Activated naive CD4-positive, alpha-beta T cell treated with anti-CD3 and anti-CD28 coated beads, Interleukin-2, amount 10 ng/mL, durations not matched to agents 7 days and 5 days (primary cell): ENCODE results near the gene SLC30A9.

ENCODE experiments used
- CTCF ChIA-PET: fragments of 350-600 bp; sonication (Branson Sonifier 250); formaldehyde crosslinking; loops from one replicate; lab custom pipeline; 2021; ENCODE audit warnings: antibody characterized with exemption; lab: Charles Lee
- DNase-seq: peaks from one replicate; pipeline ENCODE4 v3.0.0-alpha.2; 2020
- H3K27ac Mint-ChIP-seq: one replicate; pipeline ENCODE4 v1.8.0; 2021; ENCODE audit warnings: mild to moderate bottlenecking, moderate library complexity, mixed read lengths
- H3K27me3 Mint-ChIP-seq: one replicate; pipeline ENCODE4 v1.8.0; 2021; ENCODE audit warnings: mild to moderate bottlenecking, mixed read lengths
- H3K36me3 Mint-ChIP-seq: one replicate; pipeline ENCODE4 v1.8.0; 2021; ENCODE audit warnings: mixed read lengths
- H3K4me1 Mint-ChIP-seq: one replicate; pipeline ENCODE4 v1.8.0; 2021; ENCODE audit warnings: mixed read lengths
- H3K4me3 Mint-ChIP-seq: one replicate; pipeline ENCODE4 v1.8.0; 2021; ENCODE audit warnings: mild to moderate bottlenecking, moderate library complexity, mixed read lengths
- H3K9me3 Mint-ChIP-seq: one replicate; pipeline ENCODE4 v1.8.0; 2021; ENCODE audit warnings: mixed read lengths

SLC30A9 gene

DNA sequence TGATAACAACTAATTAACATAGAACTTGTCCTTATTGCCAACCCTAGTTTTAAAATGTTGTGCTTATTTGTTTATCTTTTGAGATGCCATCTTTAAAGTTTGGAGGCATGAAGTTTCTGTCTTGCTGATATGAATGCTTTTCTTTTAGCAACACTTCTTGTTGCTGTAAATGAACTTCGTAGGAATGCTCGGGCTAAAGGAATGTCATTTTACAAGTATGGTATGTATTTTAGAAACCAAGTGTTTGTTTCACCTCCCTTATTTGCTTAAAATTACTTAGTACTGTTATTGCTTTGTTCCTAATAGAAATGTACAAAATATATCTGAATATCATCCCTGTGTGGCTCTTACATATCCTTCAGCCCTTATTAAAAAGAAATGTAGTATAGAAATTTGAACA is 76.1 kb downstream of the SLC30A9 start:
- no peaks in the 10 kb centered on the region for H3K9me3 Mint-ChIP-seq
- CTCF ChIA-PET: no interaction called here
- no peaks in the 10 kb centered on the region for H3K4me1 Mint-ChIP-seq
- H3K27ac Mint-ChIP-seq: no peak overlapping the region
- DNase-seq: no peak
- no peaks in the 10 kb centered on the region for H3K27me3 Mint-ChIP-seq
- peaks cover 16% of the 10 kb centered on the region for H3K36me3 Mint-ChIP-seq
- no peak overlapping the region for H3K4me3 Mint-ChIP-seq

DNA sequence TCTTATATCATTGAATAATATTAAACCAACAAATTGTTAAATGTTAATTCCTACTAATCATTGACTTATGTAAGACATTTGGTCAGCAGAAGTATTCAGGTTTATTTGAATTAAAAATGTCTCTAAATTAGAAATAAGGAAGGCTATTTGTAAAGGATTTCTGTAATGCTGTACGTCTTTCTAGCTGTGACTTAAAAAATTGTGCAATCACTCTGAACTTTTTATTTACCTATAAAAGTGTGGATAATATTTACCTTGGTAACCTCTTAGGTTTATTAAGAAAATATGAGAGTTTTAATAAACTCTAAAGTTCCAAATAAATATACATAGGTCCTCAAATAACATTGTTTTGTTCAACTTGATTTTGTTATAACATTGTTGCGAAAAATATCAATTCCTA is 76.9 kb downstream of the SLC30A9 start:
- no peaks in the 10 kb centered on the region for H3K4me1 Mint-ChIP-seq
- DNase-seq: no peak
- CTCF ChIA-PET: no interaction called here
- H3K9me3 Mint-ChIP-seq: no peaks in the 10 kb centered on the region
- H3K27me3 Mint-ChIP-seq: no peaks in the 10 kb centered on the region
- peaks cover 16% of the 10 kb centered on the region for H3K36me3 Mint-ChIP-seq
- no peak overlapping the region for H3K27ac Mint-ChIP-seq
- H3K4me3 Mint-ChIP-seq: no peak overlapping the region

- H3K27me3 Mint-ChIP-seq: no peaks in the 10 kb centered on the region
- no peaks in the 10 kb centered on the region for H3K4me1 Mint-ChIP-seq
- H3K36me3 Mint-ChIP-seq: peaks cover 11% of the 10 kb centered on the region
- no peaks in the 10 kb centered on the region for H3K9me3 Mint-ChIP-seq
- H3K4me3 Mint-ChIP-seq: no peak overlapping the region
- DNase-seq: no peak
- no peak overlapping the region for H3K27ac Mint-ChIP-seq
- CTCF ChIA-PET: no interaction called here
Measured at GRCh38 chr4:42070463-42070862, 80.1 kb downstream of the SLC30A9 start.

- no peak overlapping the region for H3K4me3 Mint-ChIP-seq
- no peaks in the 10 kb centered on the region for H3K4me1 Mint-ChIP-seq
- DNase-seq: no peak
- no peak overlapping the region for H3K27ac Mint-ChIP-seq
- no peaks in the 10 kb centered on the region for H3K9me3 Mint-ChIP-seq
- CTCF ChIA-PET: interaction anchor here (0.7 kb wide), 1 partner anchor 885 kb away, joined by 4 read pairs; no protein-coding TSS in a partner anchor
- H3K36me3 Mint-ChIP-seq: peaks cover 12% of the 10 kb centered on the region
- H3K27me3 Mint-ChIP-seq: no peaks in the 10 kb centered on the region
Measured at GRCh38 chr4:42074294-42074693, 84.0 kb downstream of the SLC30A9 start.

- DNase-seq: no peak
- Mint-ChIP-seq H3K27ac (no peak overlapping the region), H3K4me1 (no peaks in the 10 kb centered on the region), H3K36me3 (peaks cover 8% of the 10 kb centered on the region), H3K27me3 (no peaks in the 10 kb centered on the region), H3K9me3 (no peaks in the 10 kb centered on the region), H3K4me3 (no peak overlapping the region)
- CTCF ChIA-PET: no interaction called here
Measured at GRCh38 chr4:42078184-42078801, 88.0 kb downstream of the SLC30A9 start.

DNA sequence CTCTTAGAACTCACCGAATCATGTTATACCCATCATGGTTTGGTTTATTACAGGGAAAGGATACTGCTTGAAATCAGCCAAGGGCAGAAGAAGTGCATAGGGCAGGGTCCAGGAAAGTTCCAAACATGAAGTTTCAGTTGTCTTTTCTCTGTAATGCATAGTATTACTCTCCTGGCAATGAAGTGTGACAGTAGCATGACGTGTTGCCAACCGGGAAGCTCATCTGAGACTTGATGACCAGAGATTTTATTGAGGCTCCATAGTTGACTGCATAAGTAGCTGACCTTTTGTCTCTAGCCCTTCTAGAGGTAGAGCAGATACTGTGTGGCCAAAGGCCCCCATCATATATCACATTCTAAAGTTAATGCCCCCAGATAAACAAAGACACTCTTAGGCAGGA is 90.0 kb downstream of the SLC30A9 start:
- H3K27ac Mint-ChIP-seq: no peak overlapping the region
- DNase-seq: no peak
- H3K36me3 Mint-ChIP-seq: peaks cover 6% of the 10 kb centered on the region
- H3K9me3 Mint-ChIP-seq: no peaks in the 10 kb centered on the region
- H3K4me1 Mint-ChIP-seq: no peaks in the 10 kb centered on the region
- H3K27me3 Mint-ChIP-seq: no peaks in the 10 kb centered on the region
- CTCF ChIA-PET: no interaction called here
- no peak overlapping the region for H3K4me3 Mint-ChIP-seq

GRCh38 chr4:42083816-42084215 is 93.5 kb downstream of the SLC30A9 start:
- H3K9me3 Mint-ChIP-seq: no peaks in the 10 kb centered on the region
- CTCF ChIA-PET: no interaction called here
- no peak overlapping the region for H3K27ac Mint-ChIP-seq
- H3K4me1 Mint-ChIP-seq: no peaks in the 10 kb centered on the region
- H3K36me3 Mint-ChIP-seq: peaks cover 9% of the 10 kb centered on the region
- no peak overlapping the region for H3K4me3 Mint-ChIP-seq
- no peaks in the 10 kb centered on the region for H3K27me3 Mint-ChIP-seq
- DNase-seq: no peak

DNA sequence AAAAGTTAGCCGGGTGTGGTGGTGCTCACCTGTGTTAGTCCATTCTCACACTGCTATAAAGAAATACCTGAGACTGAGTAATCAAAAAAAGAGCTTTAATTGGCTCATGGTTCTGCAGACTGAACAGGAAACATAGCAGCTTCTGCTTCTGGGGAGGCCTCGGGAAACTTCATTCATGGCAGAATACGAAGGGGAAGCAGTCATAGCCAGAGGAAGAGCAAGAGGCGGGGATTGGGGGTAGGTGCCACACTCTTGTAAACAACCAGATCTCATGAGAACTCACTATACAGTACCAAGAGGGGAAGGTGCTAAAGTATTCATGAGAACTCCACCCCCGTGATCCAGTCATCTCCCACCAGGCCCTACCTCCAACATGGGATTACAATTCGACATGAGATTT is 98.1 kb downstream of the SLC30A9 start:
- no peak overlapping the region for H3K4me3 Mint-ChIP-seq
- no peaks in the 10 kb centered on the region for H3K4me1 Mint-ChIP-seq
- DNase-seq: no peak
- CTCF ChIA-PET: no interaction called here
- no peak overlapping the region for H3K27ac Mint-ChIP-seq
- peaks cover 11% of the 10 kb centered on the region for H3K36me3 Mint-ChIP-seq
- H3K27me3 Mint-ChIP-seq: no peaks in the 10 kb centered on the region
- no peaks in the 10 kb centered on the region for H3K9me3 Mint-ChIP-seq

GRCh38 chr4:42101446-42101975 is 111.2 kb downstream of the SLC30A9 start:
- CTCF ChIA-PET: no interaction called here
- no peak overlapping the region for H3K27ac Mint-ChIP-seq
- H3K36me3 Mint-ChIP-seq: no peaks in the 10 kb centered on the region
- H3K4me3 Mint-ChIP-seq: no peak overlapping the region
- DNase-seq: no peak
- no peaks in the 10 kb centered on the region for H3K9me3 Mint-ChIP-seq
- H3K4me1 Mint-ChIP-seq: no peaks in the 10 kb centered on the region
- no peaks in the 10 kb centered on the region for H3K27me3 Mint-ChIP-seq

- no peaks in the 10 kb centered on the region for H3K36me3 Mint-ChIP-seq
- H3K27ac Mint-ChIP-seq: no peak overlapping the region
- no peaks in the 10 kb centered on the region for H3K27me3 Mint-ChIP-seq
- H3K4me3 Mint-ChIP-seq: no peak overlapping the region
- no peaks in the 10 kb centered on the region for H3K9me3 Mint-ChIP-seq
- CTCF ChIA-PET: no interaction called here
- no peaks in the 10 kb centered on the region for H3K4me1 Mint-ChIP-seq
- DNase-seq: no peak
Measured at GRCh38 chr4:42104521-42104920, 114.2 kb downstream of the SLC30A9 start.

DNA sequence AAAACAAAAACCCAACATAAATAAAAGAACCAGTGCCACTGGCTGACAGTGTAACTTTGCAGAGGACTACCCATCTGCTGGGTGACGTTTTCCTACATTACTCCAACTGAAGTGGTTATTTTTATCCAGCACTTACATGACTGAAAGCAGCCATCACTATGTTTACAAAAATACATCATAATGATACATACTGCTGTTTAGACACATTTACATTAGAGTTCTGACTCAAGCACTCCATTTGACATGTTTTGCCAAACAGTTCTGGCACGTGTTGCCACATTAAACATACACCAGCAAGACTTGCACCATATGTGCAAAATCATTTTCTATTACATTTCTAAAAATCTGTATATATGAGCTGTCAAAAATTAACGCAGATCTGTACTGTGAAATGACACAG is 122.5 kb downstream of the SLC30A9 start:
- DNase-seq: no peak
- Mint-ChIP-seq H3K36me3 (no peaks in the 10 kb centered on the region), H3K27ac (no peak overlapping the region), H3K27me3 (no peaks in the 10 kb centered on the region), H3K4me1 (no peaks in the 10 kb centered on the region), H3K4me3 (no peak overlapping the region), H3K9me3 (no peaks in the 10 kb centered on the region)
- CTCF ChIA-PET: no interaction called here

DNA sequence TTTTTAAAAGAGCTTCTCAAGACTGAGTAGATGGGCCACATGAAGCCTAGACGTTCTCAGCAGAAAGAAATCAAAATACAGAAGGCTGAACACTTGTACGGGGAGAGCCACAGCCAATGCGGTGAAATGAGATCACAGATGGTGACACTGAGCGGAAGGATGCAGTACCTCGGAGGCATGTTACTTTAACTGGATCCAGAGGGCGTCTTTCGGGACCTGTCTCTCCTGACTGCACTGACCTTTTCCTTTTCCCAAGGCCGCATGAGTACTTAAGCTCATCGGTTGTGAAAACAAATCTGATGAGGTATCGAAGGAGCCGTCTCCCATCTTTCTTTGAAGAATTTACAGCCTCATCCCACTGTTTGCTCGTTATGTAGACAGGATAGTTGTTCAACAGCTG is 129.6 kb downstream of the SLC30A9 start:
- no peak for DNase-seq
- H3K4me3 Mint-ChIP-seq: no peak overlapping the region
- no peaks in the 10 kb centered on the region for H3K36me3 Mint-ChIP-seq
- no peak overlapping the region for H3K27ac Mint-ChIP-seq
- CTCF ChIA-PET: no interaction called here
- peaks cover 3% of the 10 kb centered on the region for H3K27me3 Mint-ChIP-seq
- no peaks in the 10 kb centered on the region for H3K4me1 Mint-ChIP-seq
- no peaks in the 10 kb centered on the region for H3K9me3 Mint-ChIP-seq

- Mint-ChIP-seq H3K9me3 (no peaks in the 10 kb centered on the region), H3K4me3 (no peak overlapping the region), H3K36me3 (no peaks in the 10 kb centered on the region)
Measured at GRCh38 chr4:42122237-42122636, 131.9 kb downstream of the SLC30A9 start.

GRCh38 chr4:42123071-42123644 is 132.8 kb downstream of the SLC30A9 start:
- CTCF ChIA-PET: interaction anchor here (0.7 kb wide), 1 partner anchor 344 kb away, joined by 4 read pairs; no protein-coding TSS in a partner anchor
- Mint-ChIP-seq H3K27me3 (peaks cover 3% of the 10 kb centered on the region), H3K4me1 (no peaks in the 10 kb centered on the region), H3K9me3 (no peaks in the 10 kb centered on the region), H3K27ac (no peak overlapping the region), H3K36me3 (no peaks in the 10 kb centered on the region), H3K4me3 (no peak overlapping the region)
- DNase-seq: no peak

More at GRCh38 chr4:42122237-42122636, 131.9 kb downstream of the SLC30A9 start:
- Mint-ChIP-seq H3K27ac (no peak overlapping the region), H3K4me1 (no peaks in the 10 kb centered on the region), H3K27me3 (peaks cover 3% of the 10 kb centered on the region)
- CTCF ChIA-PET: no interaction called here
- DNase-seq: no peak

DNA sequence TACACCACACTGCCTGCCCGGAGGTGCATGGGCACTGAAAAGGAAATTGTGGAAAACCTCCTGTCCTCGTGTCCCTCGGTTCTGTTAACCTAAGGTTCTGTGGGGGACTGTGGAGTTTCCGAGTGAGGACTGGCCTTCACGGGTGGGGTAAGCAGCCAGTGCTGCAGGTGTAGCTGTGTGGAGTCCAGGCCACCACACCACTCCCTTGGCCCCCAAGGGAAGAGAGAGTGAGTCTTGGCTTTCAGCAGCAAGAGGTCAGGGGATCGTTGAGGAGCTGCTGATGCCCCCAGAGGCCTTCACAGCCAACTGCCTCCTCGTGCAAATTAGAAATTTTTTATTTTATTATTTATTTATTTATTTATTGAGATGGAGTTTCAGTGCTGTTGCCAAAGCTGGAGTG is 141.8 kb downstream of the SLC30A9 start:
- no peaks in the 10 kb centered on the region for H3K36me3 Mint-ChIP-seq
- no peak for DNase-seq
- no peak overlapping the region for H3K4me3 Mint-ChIP-seq
- CTCF ChIA-PET: interaction anchor here (0.6 kb wide), 1 partner anchor 680 kb away, joined by 3 read pairs; no protein-coding TSS in a partner anchor
- H3K27me3 Mint-ChIP-seq: no peaks in the 10 kb centered on the region
- H3K4me1 Mint-ChIP-seq: no peaks in the 10 kb centered on the region
- H3K9me3 Mint-ChIP-seq: no peaks in the 10 kb centered on the region
- no peak overlapping the region for H3K27ac Mint-ChIP-seq
